Coronary artery (tissue), 2 donors: Measurements from ENCODE around the gene RPS6KA5.
"Not testable (repeated sequence)": the region's sequence is repeated elsewhere in the genome, so short reads cannot be mapped to it uniquely, and the experiment has no call there.

ENCODE experiments used
- DNase-seq: peaks from one replicate; pipeline ENCODE4 v3.0.0-alpha.2; 2017; ENCODE audit warnings: low spot score
- H3K27ac ChIP-seq, 2 donors: fragments of 200-600 bp; sonication (generic); one replicate each; pipeline ENCODE4 v1.5.1; 2016 to 2019
- H3K4me3 ChIP-seq: fragments of 200-600 bp; sonication (generic); 2 replicates; pipeline ENCODE4 v1.5.1; 2016; ENCODE audit warnings: mild to moderate bottlenecking, moderate library complexity
- TF ChIP-seq, protein P1 (sequence below): fragments of 200-600 bp; sonication (generic); IDR thresholded peaks from one replicate; pipeline ENCODE4 v1.5.1; 2019; ENCODE audit warnings: antibody characterized with exemption

Gene RPS6KA5

DNA sequence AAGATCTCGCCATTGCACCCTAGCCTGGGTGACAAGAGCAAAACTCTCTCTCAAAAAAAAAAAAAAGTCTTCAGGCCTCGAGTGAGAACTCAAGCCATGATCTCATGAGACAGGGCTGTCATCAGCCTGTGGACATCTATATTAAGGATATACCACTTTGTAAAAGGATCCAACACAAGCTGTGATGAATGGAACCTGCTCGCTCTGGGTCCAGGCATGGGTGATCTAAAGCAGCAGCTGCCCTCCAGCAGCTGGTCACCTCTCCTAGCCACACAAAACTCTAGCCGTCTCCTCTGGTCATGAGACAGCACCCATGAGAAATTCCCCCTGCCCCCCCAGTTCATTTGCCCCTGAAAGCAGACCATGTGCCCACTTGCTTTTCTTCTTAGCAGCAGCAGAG lies 34.3 kb upstream of the RPS6KA5 start:
- no peak overlapping the region for H3K27ac ChIP-seq
- no peak overlapping the region for H3K4me3 ChIP-seq
- no peak for DNase-seq
- TF ChIP-seq, protein P1, sequence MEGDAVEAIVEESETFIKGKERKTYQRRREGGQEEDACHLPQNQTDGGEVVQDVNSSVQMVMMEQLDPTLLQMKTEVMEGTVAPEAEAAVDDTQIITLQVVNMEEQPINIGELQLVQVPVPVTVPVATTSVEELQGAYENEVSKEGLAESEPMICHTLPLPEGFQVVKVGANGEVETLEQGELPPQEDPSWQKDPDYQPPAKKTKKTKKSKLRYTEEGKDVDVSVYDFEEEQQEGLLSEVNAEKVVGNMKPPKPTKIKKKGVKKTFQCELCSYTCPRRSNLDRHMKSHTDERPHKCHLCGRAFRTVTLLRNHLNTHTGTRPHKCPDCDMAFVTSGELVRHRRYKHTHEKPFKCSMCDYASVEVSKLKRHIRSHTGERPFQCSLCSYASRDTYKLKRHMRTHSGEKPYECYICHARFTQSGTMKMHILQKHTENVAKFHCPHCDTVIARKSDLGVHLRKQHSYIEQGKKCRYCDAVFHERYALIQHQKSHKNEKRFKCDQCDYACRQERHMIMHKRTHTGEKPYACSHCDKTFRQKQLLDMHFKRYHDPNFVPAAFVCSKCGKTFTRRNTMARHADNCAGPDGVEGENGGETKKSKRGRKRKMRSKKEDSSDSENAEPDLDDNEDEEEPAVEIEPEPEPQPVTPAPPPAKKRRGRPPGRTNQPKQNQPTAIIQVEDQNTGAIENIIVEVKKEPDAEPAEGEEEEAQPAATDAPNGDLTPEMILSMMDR = no peak

DNA sequence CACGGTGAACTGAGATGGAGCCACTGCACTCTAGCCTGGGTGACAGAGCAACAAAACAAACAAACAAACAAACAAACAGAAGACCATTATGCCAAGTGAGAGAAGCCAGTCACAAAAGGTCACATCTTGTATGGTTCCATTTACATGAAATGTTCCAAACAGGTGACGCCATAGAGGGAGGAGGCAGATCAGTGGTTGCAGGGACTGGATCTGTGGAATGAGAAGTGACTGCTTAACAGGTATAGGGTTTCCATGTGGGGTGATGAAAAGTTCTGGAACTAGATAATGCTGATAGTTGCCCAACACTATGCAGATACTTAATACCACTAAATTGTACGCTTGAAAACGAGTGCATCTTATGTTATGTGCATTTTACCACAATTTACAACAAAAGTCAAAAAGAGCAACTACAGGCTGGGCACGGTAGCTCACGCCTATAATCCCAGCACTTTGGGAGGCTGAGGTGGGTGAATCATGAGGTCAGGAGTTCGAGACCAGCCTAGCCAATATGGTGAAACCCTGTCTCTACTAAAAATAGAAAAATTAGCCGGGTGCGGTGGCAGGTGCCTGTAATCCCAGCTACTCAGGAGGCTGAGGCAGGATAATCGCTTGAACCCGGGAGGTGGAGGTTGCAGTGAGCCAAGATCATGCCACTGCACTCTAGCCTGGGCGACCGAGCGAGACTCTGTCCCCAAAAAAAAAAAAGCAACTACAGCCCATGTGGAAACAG lies 33.5 kb upstream of the RPS6KA5 start:
- H3K27ac ChIP-seq, H3K4me3 ChIP-seq: not testable (repeated sequence)

DNA sequence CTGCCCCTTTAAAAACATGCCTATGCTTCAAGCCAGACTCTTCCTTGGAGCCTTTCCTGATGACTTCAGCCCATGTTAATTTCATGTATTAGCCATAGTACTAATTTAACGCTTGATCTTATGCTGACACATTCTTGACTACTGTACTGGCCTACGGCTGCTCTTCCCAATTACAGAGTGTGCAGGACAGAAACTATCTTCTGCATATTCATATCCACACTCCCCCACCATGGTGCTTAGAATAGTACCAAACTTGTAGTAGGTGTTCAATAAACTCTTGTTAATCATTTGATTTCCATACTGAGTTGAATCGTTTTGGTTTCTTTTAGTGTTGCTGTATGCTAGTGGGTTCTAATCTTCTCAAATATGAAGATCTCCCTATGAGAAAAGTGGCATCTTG lies 31.6 kb upstream of the RPS6KA5 start:
- TF ChIP-seq, protein P1 = no peak
- DNase-seq = no peak
- H3K4me3 ChIP-seq = no peak overlapping the region
- no peak overlapping the region for H3K27ac ChIP-seq

More for the DNA sequence above, 33.5 kb upstream of the RPS6KA5 start:
- not testable (repeated sequence) for DNase-seq

DNA sequence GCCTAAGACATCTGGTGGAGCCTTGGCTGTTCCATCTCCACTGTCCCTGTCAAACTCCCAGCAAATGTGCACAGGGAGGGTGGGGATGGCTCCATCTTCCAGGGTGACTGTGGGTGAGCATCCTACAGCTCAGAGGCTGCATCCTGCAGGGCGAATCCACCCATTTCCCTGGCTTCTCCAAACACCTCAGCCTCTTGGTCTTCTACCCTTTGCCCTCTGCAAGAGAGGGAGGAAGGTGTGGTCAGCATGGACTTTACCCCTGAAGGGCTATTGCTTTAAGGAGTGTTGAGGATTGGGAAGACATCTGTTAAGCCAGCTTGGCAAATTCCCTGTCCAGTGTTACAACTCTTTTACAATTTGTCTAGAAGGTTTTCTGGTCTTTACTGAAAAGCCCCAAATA lies 30.3 kb upstream of the RPS6KA5 start:
- H3K27ac ChIP-seq = no peak overlapping the region

DNA sequence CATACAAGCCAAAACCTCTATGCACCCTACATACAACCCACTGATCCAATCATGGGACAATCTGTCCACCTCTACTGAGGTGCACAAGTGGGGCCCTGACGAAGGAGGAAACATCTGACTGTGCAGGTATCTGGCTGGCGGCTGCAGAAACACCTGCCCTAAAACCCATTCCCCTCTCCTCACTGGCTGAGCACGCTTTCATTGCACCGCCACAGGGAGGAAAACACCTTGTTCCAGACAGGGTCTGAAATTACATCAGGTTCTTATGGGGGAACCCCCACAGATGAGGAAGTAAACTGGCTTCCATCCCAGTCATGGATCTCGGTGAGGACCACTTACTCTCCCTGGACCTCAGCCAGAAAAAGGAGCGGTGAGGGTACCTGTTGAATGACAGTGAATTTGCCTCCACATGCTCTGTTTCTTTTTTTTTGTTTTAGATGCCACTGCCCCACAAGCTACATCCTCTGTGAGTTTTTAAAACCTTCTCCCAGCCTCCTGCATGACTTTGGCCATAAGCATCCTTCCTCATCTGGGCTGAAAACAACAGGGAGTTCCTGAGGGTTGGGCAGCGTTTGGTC lies 29.6 kb upstream of the RPS6KA5 start:
- no peak overlapping the region for H3K4me3 ChIP-seq
- H3K27ac ChIP-seq = no peak overlapping the region
- TF ChIP-seq, protein P1 = no peak
- DNase-seq = no peak

More for the DNA sequence above, 30.3 kb upstream of the RPS6KA5 start:
- TF ChIP-seq, protein P1 = no peak
- no peak overlapping the region for H3K4me3 ChIP-seq
- DNase-seq = no peak

DNA sequence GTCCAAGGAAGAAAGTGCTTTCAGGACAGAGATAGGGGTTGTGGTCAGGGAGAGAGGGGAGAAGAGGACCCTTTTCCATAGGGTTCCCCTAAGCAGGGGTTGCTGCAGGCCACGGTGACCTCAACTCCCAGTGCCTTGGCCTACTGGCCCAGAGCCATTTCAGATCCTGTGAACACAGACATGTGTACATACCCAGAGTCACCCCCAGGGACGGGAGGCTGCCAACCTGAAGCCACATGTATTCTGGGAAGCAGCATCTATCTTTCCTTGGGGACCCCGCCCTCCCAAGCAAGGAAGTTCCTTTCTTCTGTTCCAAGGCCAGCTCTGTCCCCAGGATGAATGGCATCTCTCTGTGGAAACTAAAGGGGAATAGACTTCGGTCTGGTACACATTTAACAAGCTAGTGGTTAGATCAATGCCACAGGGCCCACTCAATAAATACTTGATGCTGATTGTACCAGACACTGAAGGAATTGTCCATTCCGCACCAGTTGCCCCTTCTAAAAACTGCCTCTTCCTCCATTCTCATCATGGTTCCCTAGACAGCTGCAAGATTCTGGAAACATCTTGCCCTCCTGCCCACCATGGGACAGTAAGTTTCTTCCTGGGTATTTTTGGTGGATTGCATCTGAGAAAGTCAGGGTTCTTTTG lies 28.3 kb upstream of the RPS6KA5 start:
- Histone ChIP-seq H3K27ac (no peak overlapping the region), H3K4me3 (no peak overlapping the region)
- TF ChIP-seq, protein P1 = no peak
- DNase-seq = no peak

DNA sequence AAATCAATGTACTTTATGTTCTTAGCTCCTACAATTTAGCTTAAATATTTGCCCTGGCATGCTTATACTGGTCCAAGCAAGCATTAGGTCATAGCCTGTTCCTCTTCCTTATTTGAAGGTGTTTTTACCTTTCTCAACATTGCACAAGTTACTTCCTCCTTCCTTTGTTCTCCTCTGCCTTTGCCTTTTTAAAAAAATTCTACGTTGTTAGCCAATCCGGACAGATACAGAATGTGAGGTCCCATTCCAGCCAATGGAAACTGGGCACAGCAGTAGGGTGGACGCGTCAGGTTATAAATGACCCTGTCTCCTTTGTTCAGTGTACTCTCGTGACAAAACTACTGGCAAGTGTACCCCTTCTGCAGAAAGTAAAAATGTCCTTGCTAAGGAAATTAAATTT lies 27.0 kb upstream of the RPS6KA5 start:
- not testable (repeated sequence) for DNase-seq, H3K4me3 ChIP-seq, H3K27ac ChIP-seq

DNA sequence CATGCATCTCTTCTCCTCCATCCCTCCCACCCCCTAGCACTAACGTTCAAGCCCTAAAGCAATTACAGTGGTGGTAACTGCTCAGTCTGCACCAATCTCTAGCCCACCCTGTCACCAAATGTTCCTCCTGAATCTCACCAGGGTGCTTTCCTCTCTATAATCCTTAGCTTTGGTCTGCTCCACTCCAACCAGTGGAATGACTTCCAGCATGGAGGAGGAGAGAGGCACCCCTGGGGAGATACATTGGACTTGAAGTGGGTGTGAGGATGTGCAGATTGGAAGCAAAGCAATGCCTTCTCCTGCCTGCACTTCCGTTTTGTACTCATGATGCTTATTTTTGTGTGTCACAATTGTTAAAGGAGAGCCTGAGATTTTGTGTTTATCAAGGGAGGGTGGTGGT lies 24.1 kb upstream of the RPS6KA5 start:
- no peak overlapping the region for H3K4me3 ChIP-seq
- DNase-seq = no peak
- TF ChIP-seq, protein P1 = no peak
- no peak overlapping the region for H3K27ac ChIP-seq
